ENCODE measurements around the gene PLIN3.
"Not testable (repeated sequence)": the region's sequence is repeated elsewhere in the genome, so short reads cannot be mapped to it uniquely, and the experiment has no call there.

PLIN3 gene

GRCh38 chr19:4805140-4805539 lies 62.3 kb downstream of the PLIN3 start:
- DNase-seq: not testable (repeated sequence)

GRCh38 chr19:4803736-4804695 lies 63.5 kb downstream of the PLIN3 start:
- peak; percentile 22 for DNase-seq

- no peak for DNase-seq
Measured at GRCh38 chr19:4802711-4803110, 64.8 kb downstream of the PLIN3 start.

- no peak for DNase-seq
Measured at GRCh38 chr19:4801085-4801619, 66.3 kb downstream of the PLIN3 start.

GRCh38 chr19:4800591-4801081 lies 66.8 kb downstream of the PLIN3 start:
- DNase-seq: no peak

- no peak for DNase-seq
Measured at GRCh38 chr19:4795400-4795799, 72.1 kb downstream of the PLIN3 start.

GRCh38 chr19:4794971-4795370 lies 72.5 kb downstream of the PLIN3 start:
- no peak for DNase-seq

- not testable (repeated sequence) for DNase-seq
Measured at GRCh38 chr19:4793278-4793677, 74.2 kb downstream of the PLIN3 start.

GRCh38 chr19:4792866-4793195 lies 74.6 kb downstream of the PLIN3 start:
- DNase-seq: not testable (repeated sequence)

- DNase-seq: not testable (repeated sequence)
Measured at GRCh38 chr19:4792019-4792865, 75.2 kb downstream of the PLIN3 start.

GRCh38 chr19:4791183-4792018 lies 76.1 kb downstream of the PLIN3 start, which contains the start of gene FEM1A:
FEM1A (plus strand) TSS chr19:4791734; CDS start chr19:4791855, 121 bp downstream.
- DNase-seq: peak; percentile 100

Measured in GDM1 (cell line).